Transverse colon (tissue), 4 donors: ENCODE results near the gene PTP4A2. TPM values are rescaled to one million over a fixed set of nuclear protein-coding genes. Genes with fewer than 3 reads are reported as not detected.

Experiments
- DNase-seq: peaks from one replicate; pipeline ENCODE4 v3.0.0-alpha.2; 2019
- H3K27ac ChIP-seq, 4 donors: fragments of 200-600 bp; sonication (generic); 2 replicates each; pipeline ENCODE4 v1.5.1; 2016 to 2018; ENCODE audit warnings: inconsistent platforms in 4 of 4
- H3K27me3 ChIP-seq: fragments of 200-600 bp; sonication (generic); 2 replicates; pipeline ENCODE4 v1.5.1; 2017; ENCODE audit warnings: inconsistent platforms
- H3K36me3 ChIP-seq, 4 donors: fragments of 200-600 bp; sonication (generic); 2 replicates each; pipeline ENCODE4 v1.5.1; 2017 to 2019; ENCODE audit warnings: inconsistent platforms in 4 of 4
- H3K4me1 ChIP-seq, 4 donors: fragments of 200-600 bp; sonication (generic); 2 replicates each; pipeline ENCODE4 v1.5.1; 2017 to 2020; ENCODE audit warnings: inconsistent platforms in 4 of 4
- H3K4me3 ChIP-seq, 4 donors: fragments of 200-600 bp; sonication (generic); 1 replicate in 1 of 4; 2 replicates in 3 of 4; pipeline versions ENCODE4 v1.5.1 to v1.6.1; 2017 to 2019; ENCODE audit warnings: inconsistent platforms in 4 of 4
- H3K9me3 ChIP-seq, 2 donors: fragments of 200-600 bp; sonication (generic); 2 replicates each; pipeline ENCODE4 v1.5.1; 2017 to 2019; ENCODE audit warnings: inconsistent platforms in 2 of 2
- CTCF ChIP-seq, 5 experiments: fragments of 200-600 bp in 3 of 5; fragments of 450-650 bp in 2 of 5; sonication (generic) in 3 of 5; IDR thresholded peaks; 1 replicate in 2 of 5; 2 replicates in 3 of 5; pipeline ENCODE4 v1.5.1; 2016 to 2017; ENCODE audit warnings: antibody characterized with exemption in 5 of 5, inconsistent platforms in 3 of 5, mild to moderate bottlenecking in 2 of 5, moderate library complexity in 1 of 5
- EP300 ChIP-seq: sonication (generic); formaldehyde crosslinking; IDR thresholded peaks from one replicate; pipeline ENCODE4 v1.6.1; 2017; ENCODE audit warnings: antibody characterized with exemption, low read depth
- POLR2A ChIP-seq: fragments of 450-650 bp; IDR thresholded peaks from one replicate; pipeline ENCODE4 v1.6.1; 2016; ENCODE audit warnings: antibody characterized with exemption, mild to moderate bottlenecking, moderate library complexity
- POLR2AphosphoS5 ChIP-seq, 3 donors: sonication (generic); formaldehyde crosslinking; IDR thresholded peaks; one replicate each; pipeline ENCODE4 v1.6.1; 2016; ENCODE audit warnings: antibody characterized with exemption in 3 of 3
- WGBS, 2 donors: methylation state at CpG; one replicate each; pipeline ENCODE4 v1.1.5; 2018; ENCODE audit warnings: low coverage in 1 of 2; 5-methylcytosine and 5-hydroxymethylcytosine counted together
- in situ Hi-C, 4 donors: fragments of 200-750 bp; cut with MboI; loops; one replicate each; pipeline versions ENCODE4 v1.15.0 to v1.15.1; 2017; ENCODE audit warnings: low sequenced_read_pairs in 3 of 4, low pct_ligation_motif_present in 1 of 4, low pct_unique_long_range_greater_than_20kb in 1 of 4
- intact Hi-C: fragments of 100-400 bp; cut with DNase I; formaldehyde crosslinking; loops from one replicate; pipeline ENCODE4 v1.15.1; 2023; ENCODE audit warnings: low total_unique reads
- total RNA-seq, 4 donors: library from RNA; depleted of rRNA; stranded (reverse); fragments of >200 nt; gene quantifications; one replicate each; pipeline ENCODE4 v1.1.0, GENCODE V29; 2016

The PTP4A2 gene
- total RNA-seq, 4 donors from 2014 or later, result 58.9 to 251 (median 195) TPM

GRCh38 chr1:31920956-31921355 is 17.2 kb downstream of the PTP4A2 start:
- Histone ChIP-seq H3K36me3 (peaks cover 0 to 19% (median 3%) of the 10 kb centered on the region in 4 donors), H3K27ac (peak overlapping the region; percentile 49 to 73 (median 61)), H3K4me1 (peaks cover 43 to 60% (median 48%) of the 10 kb centered on the region in 4 donors), H3K4me3 (no peak overlapping the region), H3K9me3 (no peaks in the 10 kb centered on the region), H3K27me3 (no peaks in the 10 kb centered on the region)
- intact Hi-C loops (no loop called here), in situ Hi-C loops (no loop called here)
- TF ChIP-seq POLR2AphosphoS5 (IDR thresholded peaks at IDR 0.05) (no peak), POLR2A (no peak), EP300 (no peak), CTCF (IDR thresholded peaks at IDR 0.05) (no peak)
- DNase-seq, result no peak
- 36 to 47% methylated on average over 2 of the region's 2 CpGs for WGBS, 2 donors

- in situ Hi-C loops (no loop called here), intact Hi-C loops (no loop called here)
- H3K9me3 ChIP-seq, result no peaks in the 10 kb centered on the region
- H3K36me3 ChIP-seq, result peaks cover 0 to 31% (median 10%) of the 10 kb centered on the region in 4 donors
- H3K4me1 ChIP-seq, result peaks cover 30 to 46% (median 35%) of the 10 kb centered on the region in 4 donors
- H3K27ac ChIP-seq, result no peak overlapping the region
- TF ChIP-seq EP300 (no peak), POLR2A (no peak), CTCF (IDR thresholded peaks at IDR 0.05) (no peak), POLR2AphosphoS5 (IDR thresholded peaks at IDR 0.05) (no peak)
- H3K27me3 ChIP-seq, result no peaks in the 10 kb centered on the region
- 88 to 93% methylated on average over 6 to 10 of the region's 10 CpGs for WGBS, 2 donors
- H3K4me3 ChIP-seq, result no peak overlapping the region
- DNase-seq, result no peak
Observed at GRCh38 chr1:31919591-31919990, 18.6 kb downstream of the PTP4A2 start.

GRCh38 chr1:31915438-31915837 is 22.7 kb downstream of the PTP4A2 start:
- Histone ChIP-seq H3K27ac (no peak overlapping the region), H3K4me3 (no peak overlapping the region), H3K27me3 (no peaks in the 10 kb centered on the region), H3K36me3 (peaks cover 0 to 45% (median 13%) of the 10 kb centered on the region in 4 donors), H3K4me1 (peaks cover 16 to 33% (median 20%) of the 10 kb centered on the region in 4 donors), H3K9me3 (no peaks in the 10 kb centered on the region)
- 85 to 94% methylated on average over 3 to 4 of the region's 4 CpGs for WGBS, 2 donors
- TF ChIP-seq POLR2A, result no peak
- intact Hi-C loops, result no loop called here
- no peak for DNase-seq
- in situ Hi-C loops, result no loop called here

- intact Hi-C loops, result no loop called here
- no peak for TF ChIP-seq POLR2AphosphoS5 (IDR thresholded peaks at IDR 0.05)
- no peak for TF ChIP-seq EP300
- no peak for TF ChIP-seq CTCF (IDR thresholded peaks at IDR 0.05)
- no peak for TF ChIP-seq POLR2A
- DNase-seq, result no peak
- no peaks in the 10 kb centered on the region for H3K27me3 ChIP-seq
- in situ Hi-C loops, result no loop called here
- no peak overlapping the region for H3K27ac ChIP-seq
- H3K9me3 ChIP-seq, result no peaks in the 10 kb centered on the region
- H3K36me3 ChIP-seq, result peaks cover 0 to 57% (median 17%) of the 10 kb centered on the region in 4 donors
- WGBS, 2 donors, result 87 to 100% methylated on average over 1 to 3 of the region's 3 CpGs
- H3K4me3 ChIP-seq, result no peak overlapping the region
- peaks cover 16 to 32% (median 20%) of the 10 kb centered on the region in 4 donors for H3K4me1 ChIP-seq
Observed at GRCh38 chr1:31913968-31914367, 24.2 kb downstream of the PTP4A2 start.

- peaks cover 0 to 58% (median 19%) of the 10 kb centered on the region in 4 donors for H3K36me3 ChIP-seq
- no peak for TF ChIP-seq CTCF (IDR thresholded peaks at IDR 0.05)
- TF ChIP-seq POLR2A, result no peak
- TF ChIP-seq POLR2AphosphoS5 (IDR thresholded peaks at IDR 0.05), result no peak
- TF ChIP-seq EP300, result no peak
- no peak overlapping the region for H3K27ac ChIP-seq
- H3K9me3 ChIP-seq, result no peaks in the 10 kb centered on the region
- no peaks in the 10 kb centered on the region for H3K27me3 ChIP-seq
- WGBS, 2 donors, result 69 to 83% methylated on average over 1 of the region's 1 CpG
- intact Hi-C loops, result no loop called here
- no peak for DNase-seq
- no peak overlapping the region for H3K4me3 ChIP-seq
- in situ Hi-C loops, result no loop called here
- H3K4me1 ChIP-seq, result peaks cover 16 to 32% (median 20%) of the 10 kb centered on the region in 4 donors
Observed at GRCh38 chr1:31912839-31913239, 25.3 kb downstream of the PTP4A2 start.
